Measurements from ENCODE around the gene VPS4A.

The VPS4A gene

GRCh38 chr16:69307856-69308255, 3.3 kb upstream of the VPS4A start:
- no peak for DNase-seq

- DNase-seq: no peak
These were observed 1.8 kb upstream of the VPS4A start for GRCh38 chr16:69309316-69309715.

- DNase-seq: no peak
These were observed 610 bp downstream of the VPS4A start for GRCh38 chr16:69311533-69312387.

GRCh38 chr16:69313469-69313868, 2.3 kb downstream of the VPS4A start:
- no peak for DNase-seq

- DNase-seq: no peak
These were observed 3.4 kb downstream of the VPS4A start for GRCh38 chr16:69314534-69314933.

GRCh38 chr16:69315486-69316311, 4.5 kb downstream of the VPS4A start:
- DNase-seq: no peak

GRCh38 chr16:69316595-69317034, 5.5 kb downstream of the VPS4A start:
- DNase-seq: no peak

- DNase-seq: no peak
These were observed 7.2 kb downstream of the VPS4A start for GRCh38 chr16:69318177-69318910.

- no peak for DNase-seq
These were observed 7.8 kb downstream of the VPS4A start for GRCh38 chr16:69318911-69319289.

GRCh38 chr16:69319381-69319780, 8.2 kb downstream of the VPS4A start:
- DNase-seq: no peak

GRCh38 chr16:69319826-69320739, 8.9 kb downstream of the VPS4A start:
- DNase-seq: no peak

GRCh38 chr16:69320740-69321073, 9.6 kb downstream of the VPS4A start:
- no peak for DNase-seq

- DNase-seq: no peak
These were observed 9.9 kb downstream of the VPS4A start for GRCh38 chr16:69321080-69321479.

GRCh38 chr16:69322343-69322742, 11.2 kb downstream of the VPS4A start:
- no peak for DNase-seq

GRCh38 chr16:69323415-69323814, 12.3 kb downstream of the VPS4A start:
- no peak for DNase-seq

GRCh38 chr16:69324013-69324531, 12.9 kb downstream of the VPS4A start:
- DNase-seq: no peak

GRCh38 chr16:69324585-69325253, 13.6 kb downstream of the VPS4A start:
- DNase-seq: no peak

- no peak for DNase-seq
These were observed 14.6 kb downstream of the VPS4A start for GRCh38 chr16:69325784-69326171.

GRCh38 chr16:69326172-69326873, 15.2 kb downstream of the VPS4A start:
- no peak for DNase-seq

- no peak for DNase-seq
These were observed 16.6 kb downstream of the VPS4A start for GRCh38 chr16:69327585-69328310.
